HUES48 (cell line): ENCODE data around the gene TRIM45.

Experiments
- H3K27ac ChIP-seq: one replicate; pipeline ENCODE4 v1.7.0; 2013; ENCODE audit warnings: low read depth, low read length, inconsistent platforms
- H3K27me3 ChIP-seq: 2 replicates; pipeline ENCODE4 v1.6.1; 2013; ENCODE audit warnings: mild to moderate bottlenecking, low read length; ENCODE audit not compliant: control insufficient read depth, insufficient read depth
- H3K36me3 ChIP-seq: 2 replicates; pipeline ENCODE4 v1.6.1; 2013; ENCODE audit warnings: low read length; ENCODE audit not compliant: control insufficient read depth, insufficient read depth
- H3K4me1 ChIP-seq: 2 replicates; pipeline ENCODE4 v1.6.1; 2013; ENCODE audit warnings: mild to moderate bottlenecking, low read length; ENCODE audit not compliant: control insufficient read depth, insufficient read depth
- H3K4me3 ChIP-seq: 2 replicates; pipeline ENCODE4 v1.5.1; 2013; ENCODE audit warnings: mild to moderate bottlenecking, low read depth, low read length
- H3K9ac ChIP-seq: 2 replicates; pipeline ENCODE4 v1.6.1; 2013; ENCODE audit warnings: mild to moderate bottlenecking, low read depth, low read length, moderate library complexity
- H3K9me3 ChIP-seq: 2 replicates; pipeline ENCODE4 v1.6.1; 2013; ENCODE audit warnings: low read length; ENCODE audit not compliant: control insufficient read depth, insufficient read depth

Gene TRIM45

GRCh38 chr1:117079737-117080136, 41.8 kb downstream of the TRIM45 start:
- Histone ChIP-seq H3K9ac (no peak overlapping the region), H3K4me3 (no peak overlapping the region), H3K27ac (no peak overlapping the region), H3K36me3 (peaks cover 95% of the 10 kb centered on the region), H3K27me3 (no peaks in the 10 kb centered on the region), H3K4me1 (no peaks in the 10 kb centered on the region), H3K9me3 (no peaks in the 10 kb centered on the region)

GRCh38 chr1:117077267-117077666, 44.3 kb downstream of the TRIM45 start:
- H3K9me3 ChIP-seq = no peaks in the 10 kb centered on the region
- peaks cover 93% of the 10 kb centered on the region for H3K36me3 ChIP-seq
- no peaks in the 10 kb centered on the region for H3K27me3 ChIP-seq
- H3K4me1 ChIP-seq = no peaks in the 10 kb centered on the region
- no peak overlapping the region for H3K9ac ChIP-seq
- no peak overlapping the region for H3K27ac ChIP-seq
- H3K4me3 ChIP-seq = no peak overlapping the region

DNA sequence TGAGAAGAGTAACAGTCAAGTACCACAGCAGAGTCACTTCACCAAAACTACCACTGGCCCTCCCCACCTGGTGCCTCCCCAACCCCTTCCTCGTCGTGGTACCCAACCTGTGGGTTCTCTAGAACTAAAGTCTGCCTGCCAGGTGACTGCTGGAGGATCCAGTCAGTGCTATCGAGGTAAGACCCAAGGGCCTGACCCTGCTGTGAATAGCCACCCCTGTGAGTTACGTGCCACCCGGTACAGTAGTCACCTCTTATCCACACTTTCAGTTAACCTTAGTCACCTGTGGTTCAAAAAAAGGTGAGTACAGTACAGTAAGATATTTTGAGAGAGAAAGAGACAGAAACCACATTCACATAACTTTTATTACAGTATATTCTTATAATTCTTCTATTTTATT, 44.9 kb downstream of the TRIM45 start:
- Histone ChIP-seq H3K9ac (no peak overlapping the region), H3K4me3 (no peak overlapping the region), H3K9me3 (no peaks in the 10 kb centered on the region), H3K4me1 (no peaks in the 10 kb centered on the region), H3K27me3 (no peaks in the 10 kb centered on the region), H3K27ac (no peak overlapping the region), H3K36me3 (peaks cover 92% of the 10 kb centered on the region)

- Histone ChIP-seq H3K9ac (no peak overlapping the region), H3K27me3 (no peaks in the 10 kb centered on the region), H3K36me3 (peaks cover 86% of the 10 kb centered on the region), H3K9me3 (no peaks in the 10 kb centered on the region), H3K27ac (no peak overlapping the region), H3K4me1 (no peaks in the 10 kb centered on the region), H3K4me3 (no peak overlapping the region)
Observed at GRCh38 chr1:117070124-117070523, 51.4 kb downstream of the TRIM45 start.

GRCh38 chr1:117069220-117069844, 52.2 kb downstream of the TRIM45 start:
- H3K9me3 ChIP-seq = no peaks in the 10 kb centered on the region
- H3K27ac ChIP-seq = no peak overlapping the region
- peaks cover 86% of the 10 kb centered on the region for H3K36me3 ChIP-seq
- no peaks in the 10 kb centered on the region for H3K27me3 ChIP-seq
- H3K9ac ChIP-seq = no peak overlapping the region
- no peaks in the 10 kb centered on the region for H3K4me1 ChIP-seq
- H3K4me3 ChIP-seq = no peak overlapping the region

DNA sequence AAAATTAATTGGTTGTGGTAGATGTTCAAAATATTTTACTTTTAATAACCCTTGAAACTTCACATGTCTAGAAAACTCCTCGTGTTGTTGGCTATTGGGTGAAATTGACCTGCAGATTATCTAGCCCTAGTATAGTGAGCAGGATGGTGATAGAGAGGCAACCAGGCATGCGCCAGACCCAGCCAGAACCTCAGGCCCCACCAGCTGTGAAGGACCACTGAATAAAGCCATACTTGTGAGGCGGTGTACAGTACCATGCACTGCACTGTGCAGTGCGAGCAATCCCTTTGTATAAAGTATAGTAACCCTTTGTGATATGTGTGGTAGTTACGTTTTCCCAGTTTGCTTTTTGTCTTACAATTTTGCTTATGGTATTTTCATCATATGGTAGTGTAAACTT, 53.0 kb downstream of the TRIM45 start:
- Histone ChIP-seq H3K4me3 (no peak overlapping the region), H3K9me3 (no peaks in the 10 kb centered on the region), H3K9ac (no peak overlapping the region), H3K4me1 (no peaks in the 10 kb centered on the region), H3K27me3 (no peaks in the 10 kb centered on the region), H3K36me3 (peaks cover 84% of the 10 kb centered on the region), H3K27ac (no peak overlapping the region)

GRCh38 chr1:117067533-117068370, 53.8 kb downstream of the TRIM45 start:
- no peaks in the 10 kb centered on the region for H3K27me3 ChIP-seq
- no peaks in the 10 kb centered on the region for H3K9me3 ChIP-seq
- no peak overlapping the region for H3K9ac ChIP-seq
- H3K27ac ChIP-seq = no peak overlapping the region
- peaks cover 86% of the 10 kb centered on the region for H3K36me3 ChIP-seq
- H3K4me3 ChIP-seq = no peak overlapping the region
- no peaks in the 10 kb centered on the region for H3K4me1 ChIP-seq

DNA sequence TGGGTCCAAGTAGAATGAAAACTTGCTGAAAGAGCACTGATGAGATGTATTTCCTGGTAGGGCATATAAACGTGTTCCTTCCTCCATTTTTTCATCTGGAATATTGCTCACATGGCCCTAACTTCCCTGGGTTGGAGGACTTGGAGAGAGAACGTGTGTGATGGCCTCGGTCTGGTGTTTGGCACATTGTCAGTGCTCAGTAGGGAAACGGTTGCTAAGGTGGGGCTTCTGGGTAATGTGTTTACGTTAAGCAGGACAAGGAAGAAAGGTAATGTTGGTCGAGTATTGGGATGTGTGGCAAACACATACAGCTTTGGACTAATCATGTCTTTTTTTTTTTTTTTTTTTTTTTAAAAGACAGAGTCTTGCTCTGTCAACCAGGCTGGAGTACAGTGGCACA, 55.2 kb downstream of the TRIM45 start:
- Histone ChIP-seq H3K4me3 (no peak overlapping the region), H3K9ac (no peak overlapping the region), H3K4me1 (no peaks in the 10 kb centered on the region), H3K27ac (no peak overlapping the region), H3K36me3 (peaks cover 91% of the 10 kb centered on the region), H3K9me3 (no peaks in the 10 kb centered on the region), H3K27me3 (no peaks in the 10 kb centered on the region)

- Histone ChIP-seq H3K27ac (no peak overlapping the region), H3K4me1 (peaks cover 6% of the 10 kb centered on the region; the same call in 1 of the 2 replicates), H3K9ac (no peak overlapping the region), H3K27me3 (no peaks in the 10 kb centered on the region), H3K9me3 (no peaks in the 10 kb centered on the region), H3K36me3 (peaks cover 54% of the 10 kb centered on the region), H3K4me3 (no peak overlapping the region)
Observed at GRCh38 chr1:117061986-117062415, 59.5 kb downstream of the TRIM45 start.
